Stimulated activated CD4-positive, alpha-beta T cell treated with anti-CD3 and anti-CD28 coated beads, Interleukin-15, amount 100 ng/mL, for 24 hours (primary cell): ENCODE measurements around the gene INTU.

Experiments
- DNase-seq: peaks from one replicate; pipeline ENCODE4 v3.0.0-alpha.2; 2020

The INTU gene

DNA sequence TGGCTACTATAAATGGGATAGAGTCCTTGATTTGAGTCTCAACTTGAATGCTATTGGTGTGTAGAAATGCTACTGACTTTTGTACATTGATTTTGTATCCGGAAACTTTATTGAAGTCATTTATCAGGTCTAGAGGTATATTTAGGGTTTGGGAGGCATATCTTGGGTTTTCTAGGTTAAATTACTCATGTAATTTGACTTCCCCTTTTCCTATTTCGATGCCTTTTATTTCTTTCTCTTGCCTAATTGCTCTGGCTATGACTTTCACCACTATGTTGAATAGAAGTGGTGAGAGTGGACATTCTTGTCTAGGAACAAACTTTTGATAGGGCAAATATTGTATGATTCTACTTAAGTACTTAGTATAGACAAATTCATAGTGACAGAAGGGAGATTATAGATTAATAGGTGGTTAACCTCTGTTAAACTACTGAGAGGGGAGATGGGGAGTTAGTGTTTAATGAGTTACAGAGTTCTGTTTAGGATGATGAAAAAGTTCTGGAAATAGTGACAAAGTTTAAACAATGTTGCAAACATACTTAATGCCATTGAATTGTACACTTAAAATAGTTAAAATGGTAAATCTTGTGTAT is 126.6 kb downstream of the INTU start:
- DNase-seq = no peak

GRCh38 chr4:127759893-127760292 is 127.1 kb downstream of the INTU start:
- no peak for DNase-seq

DNA sequence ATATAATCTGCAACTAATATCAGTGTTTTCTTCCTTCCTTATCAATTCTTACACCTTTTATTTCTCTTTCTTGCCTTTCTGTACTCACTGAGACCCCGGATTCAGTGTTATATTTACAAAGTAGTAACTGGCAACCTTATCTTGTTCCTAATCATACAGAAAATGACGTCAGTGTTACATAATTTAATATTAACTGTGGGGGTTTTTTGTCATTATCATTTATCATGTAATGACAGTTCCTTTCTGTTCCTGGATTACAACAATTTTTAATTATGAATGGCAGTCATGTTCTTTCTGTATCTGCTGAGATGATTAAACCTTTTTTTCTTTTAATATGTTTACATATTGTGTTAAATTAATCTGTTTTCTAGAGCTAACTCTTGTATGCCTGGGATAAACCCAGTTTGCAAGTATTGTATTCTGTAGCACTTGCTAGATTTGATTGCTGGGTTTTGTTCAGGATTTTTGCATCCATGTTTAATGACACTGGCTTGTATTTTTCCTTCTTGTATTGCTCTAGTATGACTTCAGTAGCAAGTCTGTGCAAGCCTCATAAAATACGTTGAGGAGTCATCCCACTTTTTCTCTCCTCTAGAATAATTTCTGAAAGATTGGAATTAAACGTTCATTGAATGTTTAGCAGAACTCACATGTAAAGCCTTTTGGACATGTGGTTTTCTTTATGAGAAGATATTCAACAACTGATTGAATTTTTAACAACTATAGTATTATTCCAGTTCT is 138.9 kb downstream of the INTU start:
- DNase-seq = no peak

DNA sequence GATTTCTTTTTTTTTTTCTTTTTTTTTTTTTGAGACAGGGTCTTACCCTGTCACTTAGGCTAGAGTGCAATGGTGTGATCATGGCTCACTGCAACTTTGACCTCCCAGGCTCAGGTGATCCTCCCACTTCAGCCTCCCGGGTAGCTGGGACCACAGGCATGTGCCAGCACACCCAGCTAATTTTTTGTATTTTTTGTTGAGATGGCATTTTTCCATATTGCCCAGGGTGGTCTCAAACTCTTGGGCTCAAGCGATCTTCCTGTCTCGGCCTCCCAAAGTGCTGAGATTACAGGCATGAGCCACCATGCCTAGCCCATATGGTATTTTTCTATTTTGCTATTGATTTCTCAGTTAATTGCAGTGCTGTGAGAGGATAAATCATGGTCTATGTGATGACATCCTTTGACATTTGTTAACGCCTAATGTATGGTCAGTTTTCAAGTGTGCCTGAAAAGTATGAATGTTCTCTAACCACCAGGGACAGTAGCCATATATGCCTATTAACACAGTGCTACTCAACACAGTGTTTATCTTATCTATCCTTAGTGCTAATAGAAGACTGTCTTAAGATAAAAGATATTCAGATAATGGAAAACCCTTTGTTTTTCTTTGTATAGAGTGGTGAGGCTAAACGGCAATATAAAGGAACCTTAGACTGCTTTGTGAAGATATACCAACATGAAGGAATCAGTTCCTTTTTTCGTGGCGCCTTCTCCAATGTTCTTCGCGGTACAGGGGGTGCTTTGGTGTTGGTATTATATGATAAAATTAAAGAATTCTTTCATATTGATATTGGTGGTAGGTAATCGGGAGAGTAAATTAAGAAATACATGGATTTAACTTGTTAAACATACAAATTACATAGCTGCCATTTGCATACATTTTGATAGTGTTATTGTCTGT is 140.3 kb downstream of the INTU start:
- no peak for DNase-seq

DNA sequence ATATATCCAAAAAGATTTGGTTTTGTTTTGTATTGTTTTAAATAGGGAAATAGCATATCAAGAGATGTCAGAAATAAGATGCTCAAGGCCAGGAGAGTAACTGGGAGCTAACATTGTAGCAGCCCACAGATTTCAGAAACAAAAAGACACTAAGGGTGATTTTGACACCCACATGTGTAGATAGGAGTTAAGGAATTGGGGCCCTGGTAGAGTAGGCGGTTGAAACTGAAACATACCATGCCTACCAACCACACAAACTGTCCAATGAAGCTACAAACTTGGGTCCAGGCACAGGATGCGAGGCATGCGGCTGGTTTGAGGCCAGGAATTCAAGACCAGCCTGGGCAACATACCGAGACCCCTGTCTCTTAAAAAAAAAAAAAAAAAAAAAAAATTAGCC is 143.1 kb downstream of the INTU start:
- no peak for DNase-seq
